IPS-18a (cell line): ENCODE results near the gene VPS26C.
"Not testable (repeated sequence)": the region's sequence is repeated elsewhere in the genome, so short reads cannot be mapped to it uniquely, and the experiment has no call there.

ENCODE experiments used
- H3K27ac ChIP-seq: one replicate; pipeline ENCODE4 v1.5.1; 2013; ENCODE audit warnings: low read length
- H3K27me3 ChIP-seq: one replicate; pipeline ENCODE4 v1.6.1; 2013; ENCODE audit warnings: mild to moderate bottlenecking, low read length; ENCODE audit not compliant: control insufficient read depth, insufficient read depth
- H3K36me3 ChIP-seq: one replicate; pipeline ENCODE4 v1.6.1; 2013; ENCODE audit warnings: low read depth, low read length; ENCODE audit not compliant: control insufficient read depth
- H3K4me1 ChIP-seq: one replicate; pipeline ENCODE4 v1.6.1; 2013; ENCODE audit warnings: low read depth, low read length; ENCODE audit not compliant: control insufficient read depth
- H3K4me3 ChIP-seq: one replicate; pipeline ENCODE4 v1.5.1; 2013; ENCODE audit warnings: low read length
- H3K9ac ChIP-seq: one replicate; pipeline ENCODE4 v1.6.1; 2013; ENCODE audit warnings: mild to moderate bottlenecking, low read length, moderate library complexity
- H3K9me3 ChIP-seq: one replicate; pipeline ENCODE4 v1.6.1; 2013; ENCODE audit warnings: low read depth, low read length; ENCODE audit not compliant: control insufficient read depth

The VPS26C gene

GRCh38 chr21:37226041-37226920, 40.9 kb downstream of the VPS26C start:
- Histone ChIP-seq H3K9ac (no peak overlapping the region), H3K27me3 (no peaks in the 10 kb centered on the region), H3K9me3 (no peaks in the 10 kb centered on the region), H3K27ac (no peak overlapping the region), H3K4me1 (no peaks in the 10 kb centered on the region), H3K36me3 (peaks cover 64% of the 10 kb centered on the region), H3K4me3 (no peak overlapping the region)

GRCh38 chr21:37224861-37225839, 42.0 kb downstream of the VPS26C start:
- H3K27me3 ChIP-seq = no peaks in the 10 kb centered on the region
- H3K4me1 ChIP-seq = no peaks in the 10 kb centered on the region
- peaks cover 56% of the 10 kb centered on the region for H3K36me3 ChIP-seq
- no peak overlapping the region for H3K27ac ChIP-seq
- H3K9ac ChIP-seq = no peak overlapping the region
- H3K4me3 ChIP-seq = no peak overlapping the region
- H3K9me3 ChIP-seq = no peaks in the 10 kb centered on the region

- Histone ChIP-seq H3K36me3 (peaks cover 47% of the 10 kb centered on the region), H3K27ac (no peak overlapping the region)
These were observed 43.3 kb downstream of the VPS26C start for GRCh38 chr21:37223804-37224345.

GRCh38 chr21:37222248-37222647, 44.9 kb downstream of the VPS26C start:
- H3K27me3 ChIP-seq, H3K9me3 ChIP-seq, H3K9ac ChIP-seq, H3K27ac ChIP-seq, H3K4me1 ChIP-seq, H3K4me3 ChIP-seq: not testable (repeated sequence)
- H3K36me3 ChIP-seq = peaks cover 34% of the 10 kb centered on the region

More at GRCh38 chr21:37223804-37224345, 43.3 kb downstream of the VPS26C start:
- Histone ChIP-seq H3K27me3 (no peaks in the 10 kb centered on the region), H3K9me3 (no peaks in the 10 kb centered on the region), H3K4me1 (no peaks in the 10 kb centered on the region), H3K4me3 (no peak overlapping the region), H3K9ac (no peak overlapping the region)

- Histone ChIP-seq H3K27ac (no peak overlapping the region), H3K9ac (no peak overlapping the region), H3K27me3 (no peaks in the 10 kb centered on the region)
These were observed 46.0 kb downstream of the VPS26C start for GRCh38 chr21:37220981-37221664.

GRCh38 chr21:37220433-37220980, 46.6 kb downstream of the VPS26C start:
- no peaks in the 10 kb centered on the region for H3K9me3 ChIP-seq
- H3K4me3 ChIP-seq = no peak overlapping the region
- peaks cover 18% of the 10 kb centered on the region for H3K36me3 ChIP-seq
- H3K4me1 ChIP-seq = no peaks in the 10 kb centered on the region
- H3K9ac ChIP-seq = no peak overlapping the region
- H3K27ac ChIP-seq = no peak overlapping the region
- H3K27me3 ChIP-seq = no peaks in the 10 kb centered on the region

More at GRCh38 chr21:37220981-37221664, 46.0 kb downstream of the VPS26C start:
- Histone ChIP-seq H3K9me3 (no peaks in the 10 kb centered on the region), H3K4me1 (no peaks in the 10 kb centered on the region), H3K4me3 (no peak overlapping the region), H3K36me3 (peaks cover 24% of the 10 kb centered on the region)

GRCh38 chr21:37219761-37220432, 47.2 kb downstream of the VPS26C start:
- no peak overlapping the region for H3K4me3 ChIP-seq
- H3K9ac ChIP-seq = no peak overlapping the region
- H3K36me3 ChIP-seq = peaks cover 12% of the 10 kb centered on the region
- no peaks in the 10 kb centered on the region for H3K4me1 ChIP-seq
- no peak overlapping the region for H3K27ac ChIP-seq
- no peaks in the 10 kb centered on the region for H3K27me3 ChIP-seq
- H3K9me3 ChIP-seq = no peaks in the 10 kb centered on the region

- Histone ChIP-seq H3K27me3 (no peaks in the 10 kb centered on the region), H3K27ac (no peak overlapping the region), H3K9ac (no peak overlapping the region), H3K4me3 (no peak overlapping the region), H3K36me3 (no peaks in the 10 kb centered on the region), H3K4me1 (no peaks in the 10 kb centered on the region), H3K9me3 (no peaks in the 10 kb centered on the region)
These were observed 52.2 kb downstream of the VPS26C start for GRCh38 chr21:37214952-37215351.

GRCh38 chr21:37210799-37211198, 56.3 kb downstream of the VPS26C start:
- Histone ChIP-seq H3K4me1 (no peaks in the 10 kb centered on the region), H3K27ac (no peak overlapping the region), H3K9me3 (no peaks in the 10 kb centered on the region), H3K27me3 (no peaks in the 10 kb centered on the region), H3K9ac (no peak overlapping the region), H3K36me3 (no peaks in the 10 kb centered on the region), H3K4me3 (no peak overlapping the region)

GRCh38 chr21:37210130-37210529, 57.0 kb downstream of the VPS26C start:
- no peak overlapping the region for H3K9ac ChIP-seq
- H3K4me1 ChIP-seq = no peaks in the 10 kb centered on the region
- no peaks in the 10 kb centered on the region for H3K36me3 ChIP-seq
- H3K27ac ChIP-seq = no peak overlapping the region
- no peaks in the 10 kb centered on the region for H3K9me3 ChIP-seq
- no peaks in the 10 kb centered on the region for H3K27me3 ChIP-seq
- no peak overlapping the region for H3K4me3 ChIP-seq
